Measurements from ENCODE around the gene NDFIP2.

GRCh38 chr13:79525064-79525857 lies 44.3 kb downstream of the NDFIP2 start:
- TF ChIP-seq CTCF (IDR thresholded peaks at IDR 0.05) (no peak), POLR2A (IDR thresholded peaks at IDR 0.05; ENCODE audit: low read depth) (no peak), POLR2AphosphoS5 (IDR thresholded peaks at IDR 0.05) (no peak)

Data from esophagus muscularis mucosa (tissue), 3 donors.